Activated CD4-positive, alpha-beta T cell treated with anti-CD3 and anti-CD28 coated beads for 48 hours (primary cell): ENCODE results near the gene ADAMTS9.

Experiments used
- DNase-seq: peaks from one replicate; pipeline ENCODE4 v3.0.0-alpha.2; 2020

Gene ADAMTS9

GRCh38 chr3:64483467-64483866, 204.3 kb downstream of the ADAMTS9 start:
- no peak for DNase-seq

GRCh38 chr3:64475037-64475436, 212.8 kb downstream of the ADAMTS9 start:
- no peak for DNase-seq

- no peak for DNase-seq
These were observed 214.3 kb downstream of the ADAMTS9 start for GRCh38 chr3:64473466-64473865.

DNA sequence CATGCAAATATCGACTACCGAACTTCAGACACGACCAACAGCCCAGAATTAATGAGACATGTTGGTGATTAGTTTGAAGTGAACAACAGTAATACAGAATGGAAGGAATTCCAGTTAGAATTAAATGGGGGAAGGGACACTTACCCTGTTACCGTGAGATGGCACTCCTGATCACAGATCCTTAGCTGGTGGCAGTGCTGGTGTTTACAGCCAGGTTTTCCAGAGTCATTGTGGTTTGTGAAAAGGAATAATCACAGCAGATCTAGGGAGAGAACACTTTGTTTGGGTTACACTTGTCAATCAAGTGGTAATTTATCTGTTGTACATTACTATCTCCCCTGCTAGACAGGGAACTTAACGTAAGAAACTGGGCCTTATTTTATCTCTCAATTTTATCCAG, 217.4 kb downstream of the ADAMTS9 start:
- no peak for DNase-seq

DNA sequence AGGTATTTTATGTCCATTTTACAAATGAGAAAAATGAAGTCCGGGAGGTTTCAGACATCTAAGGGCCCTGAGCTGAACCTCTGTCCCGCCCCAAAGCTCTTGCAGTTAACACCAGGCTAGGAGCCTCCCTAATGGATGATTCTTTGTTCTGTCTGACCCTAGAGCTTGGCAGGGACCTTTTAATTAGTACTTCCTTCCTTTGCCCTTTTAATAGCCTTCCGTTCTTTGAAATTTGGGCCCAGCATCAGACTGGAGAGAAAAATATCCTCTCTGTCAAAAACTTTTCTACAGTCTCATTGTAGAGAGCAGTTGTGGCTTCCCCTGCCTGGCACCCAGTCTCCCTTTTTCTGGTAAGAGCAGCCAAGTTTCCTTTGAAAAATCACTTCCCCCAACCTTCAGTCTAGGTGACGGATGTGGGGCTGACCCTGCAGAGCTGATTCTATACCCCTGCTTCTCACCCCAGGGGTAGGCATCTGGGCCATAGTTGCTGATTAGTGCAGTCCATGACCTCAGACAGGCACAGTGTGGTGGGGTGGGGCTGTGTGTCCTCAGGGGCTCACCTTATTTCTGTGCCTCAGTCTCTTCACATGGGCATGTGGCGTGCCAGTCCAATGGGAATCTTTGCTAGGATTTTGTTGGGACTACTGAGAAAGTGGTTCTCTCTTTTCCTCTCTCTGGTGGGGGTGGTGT, 220.4 kb downstream of the ADAMTS9 start:
- DNase-seq = no peak
